Right lobe of liver (tissue), 6 donors: ENCODE data around the gene COL23A1. TPM values are rescaled to one million over a fixed set of nuclear protein-coding genes. Genes with fewer than 3 reads are reported as not detected.

Experiments used
- ATAC-seq, 4 donors: fragments of 200-7000 bp; cut with Tn5 transposase; one replicate each; pipeline ENCODE4 v1.9.1; 2020; ENCODE audit warnings: mild to moderate bottlenecking in 4 of 4, moderate library complexity in 4 of 4
- DNase-seq, 3 donors: peaks; one replicate each; pipeline ENCODE4 v3.0.0-alpha.2; 2020
- H3K27ac ChIP-seq, 3 donors: fragments of 200-600 bp; one replicate each; pipeline ENCODE4 v1.8.0; 2022
- H3K27me3 ChIP-seq, 2 donors: fragments of 200-600 bp; one replicate each; pipeline ENCODE4 v1.8.0; 2022
- H3K36me3 ChIP-seq, 4 donors: fragments of 200-600 bp; sonication (generic) in 1 of 4; one replicate each; pipeline versions ENCODE4 v1.5.1 to v1.8.0; 2017 to 2022; ENCODE audit warnings: control low read depth in 1 of 4
- H3K4me1 ChIP-seq, 4 donors: fragments of 200-600 bp; sonication (generic) in 1 of 4; one replicate each; pipeline versions ENCODE4 v1.5.1 to v1.8.0; 2017 to 2022; ENCODE audit warnings: control low read depth in 1 of 4
- H3K4me3 ChIP-seq, 3 donors: fragments of 200-600 bp; one replicate each; pipeline ENCODE4 v1.8.0; 2022
- H3K9me3 ChIP-seq, 4 donors: fragments of 200-600 bp; sonication (generic) in 1 of 4; one replicate each; pipeline versions ENCODE4 v1.5.1 to v1.8.0; 2017 to 2022; ENCODE audit warnings: control low read depth in 1 of 4
- POLR2A ChIP-seq: fragments of 450-650 bp; IDR thresholded peaks from one replicate; pipeline ENCODE4 v1.6.1; 2017; ENCODE audit warnings: antibody characterized with exemption, mild to moderate bottlenecking
- WGBS: methylation state at CpG from one replicate; pipeline ENCODE4 v1.1.6; 2018; ENCODE audit warnings: low coverage, low lambda C conversion rate; ENCODE audit not compliant: insufficient coverage; ENCODE audit errors: missing lambda C conversion rate; 5-methylcytosine and 5-hydroxymethylcytosine counted together
- intact Hi-C, 2 donors: fragments of 100-400 bp; cut with DNase I; formaldehyde crosslinking; loops; one replicate each; pipeline versions ENCODE4 v1.11.2 to v1.14.1; 2022
- total RNA-seq, 6 experiments: library from RNA; depleted of rRNA in 2 of 6; stranded (reverse); fragments of >200 nt in 2 of 6; fragmentation: NEBNext Ultra II Directional in 3 of 6; extraction: Animal tissue kit (Norgen Biotek cat#: 25700) in 3 of 6; gene quantifications; one replicate each; pipeline versions ENCODE4 v1.1.0 to v1.2.4, GENCODE V29; 2016 to 2023
- TF ChIP-seq, protein P1 (sequence below), 4 donors: fragments of 200-600 bp in 3 of 4; fragments of 450-650 bp in 1 of 4; IDR thresholded peaks; one replicate each; pipeline versions ENCODE4 v1.5.1 to v1.8.0; 2016 to 2022; ENCODE audit warnings: antibody characterized with exemption in 4 of 4, mild to moderate bottlenecking in 2 of 4
- donor health status: DM: no; HTN: yes; CAD: no.
- donor health status: DM: no; HTN: no; CAD: no.
- donor health status: DM: no; HTN: no; CAD: no.
- donor health status: DM: no; HTN: yes; CAD: no.
- donor health status: DM: no; HTN: yes; CAD: no.

Gene COL23A1
- total RNA-seq, 6 experiments from 2014 or later = 0.25 to 1.2 (median 0.50) TPM

DNA sequence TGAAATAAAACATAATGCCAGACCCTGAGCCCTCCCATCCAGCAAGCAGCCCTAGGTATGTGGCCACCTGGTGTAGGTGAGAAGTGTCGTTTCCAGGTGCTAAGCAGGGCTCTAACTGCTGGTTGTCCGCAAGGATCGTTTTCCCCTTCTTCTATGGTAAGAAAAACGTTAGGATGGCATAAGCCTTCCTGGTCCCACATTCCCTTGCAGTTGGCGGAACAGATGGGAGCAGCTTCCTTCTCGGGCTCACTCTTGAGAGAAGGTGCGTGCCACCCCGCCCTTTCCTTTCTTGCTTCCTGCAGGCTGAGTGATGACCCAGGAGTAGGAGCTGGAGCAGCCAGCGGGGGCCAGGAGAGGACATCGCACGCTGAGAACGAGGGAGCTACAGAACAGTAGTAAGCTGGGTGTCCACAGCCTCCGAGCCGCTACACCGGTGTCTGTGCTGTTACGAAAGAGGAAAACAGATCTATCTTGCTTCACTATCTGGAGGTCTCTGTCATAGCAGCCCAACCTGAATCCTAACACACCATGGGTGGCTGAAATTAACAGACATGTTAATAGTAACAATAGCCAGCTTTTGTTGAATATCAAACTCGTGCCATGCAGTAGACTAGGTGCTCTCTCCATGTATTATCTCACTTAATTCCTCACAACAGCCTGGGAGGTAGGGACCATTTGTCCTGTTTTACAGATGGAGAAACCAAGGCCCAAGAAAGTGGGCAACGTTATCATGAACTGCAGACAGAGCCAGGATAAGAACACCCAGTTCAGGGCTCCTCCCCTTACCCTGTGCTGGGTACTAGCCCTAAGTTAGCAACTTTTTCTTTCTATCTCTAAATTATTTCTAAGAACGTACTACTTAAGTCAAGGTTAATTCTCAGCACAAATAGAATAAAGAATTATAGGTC, 139.8 kb downstream of the COL23A1 start:
- no peak for DNase-seq
- H3K27me3 ChIP-seq = no peaks in the 10 kb centered on the region
- H3K4me1 ChIP-seq = no peaks in the 10 kb centered on the region

DNA sequence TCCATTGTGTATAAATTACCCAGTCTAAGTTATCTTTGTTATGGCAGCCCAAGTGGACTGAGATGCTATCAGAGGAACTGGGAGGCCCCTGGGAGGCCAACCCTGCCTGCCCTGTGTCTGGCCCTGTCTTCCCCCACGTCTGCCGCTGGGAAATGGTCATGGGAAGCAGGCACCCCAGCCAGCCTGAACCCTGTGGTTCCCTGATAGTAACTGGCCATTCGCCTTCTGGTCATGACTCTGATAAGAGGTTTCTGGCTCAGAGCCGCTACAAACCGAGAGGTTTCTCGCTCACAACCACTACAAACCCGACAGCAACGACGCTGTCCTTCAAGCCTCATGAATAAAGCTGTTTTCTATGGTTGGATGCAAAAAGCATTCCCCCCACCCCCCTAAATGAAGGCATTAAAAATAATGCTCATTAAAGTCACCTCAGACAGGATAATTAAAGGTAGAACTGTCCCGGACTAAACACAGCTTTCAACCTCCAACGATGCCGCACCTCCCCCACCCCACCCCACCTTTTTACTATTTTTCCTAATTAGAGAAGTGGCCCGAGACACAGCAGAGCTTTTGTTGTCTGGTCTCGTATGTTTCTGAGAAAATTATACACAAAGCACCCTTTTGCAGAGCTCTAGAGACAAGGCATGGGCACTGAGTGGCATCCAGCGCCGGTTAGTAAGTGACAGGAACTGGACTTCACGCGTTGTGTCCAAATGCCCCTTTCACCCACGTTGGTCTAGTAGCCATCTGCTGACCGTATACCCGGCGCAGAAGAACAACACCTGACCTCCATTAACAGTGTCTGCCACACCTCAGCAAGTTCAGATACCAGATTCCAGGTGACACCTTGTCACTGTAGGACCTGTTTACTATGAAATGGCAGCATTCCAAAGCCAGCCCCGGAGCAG, 140.8 kb downstream of the COL23A1 start:
- Histone ChIP-seq H3K9me3 (no peaks in the 10 kb centered on the region), H3K4me3 (no peak overlapping the region), H3K36me3 (no peaks in the 10 kb centered on the region), H3K27me3 (no peaks in the 10 kb centered on the region), H3K27ac (no peak overlapping the region), H3K4me1 (no peaks in the 10 kb centered on the region)
- intact Hi-C loops = no loop called here
- 62% methylated on average over 19 of the region's 23 CpGs for WGBS
- DNase-seq (no peak), ATAC-seq (peak; percentile 66 to 94 (median 78))
- no peak for TF ChIP-seq POLR2A

More for the DNA sequence above, 139.8 kb downstream of the COL23A1 start:
- Histone ChIP-seq H3K4me3 (no peak overlapping the region), H3K36me3 (no peaks in the 10 kb centered on the region), H3K27ac (no peak overlapping the region), H3K9me3 (no peaks in the 10 kb centered on the region)
- 54% methylated on average over 14 of the region's 19 CpGs for WGBS
- intact Hi-C loops = no loop called here
- peak in 1 of 4 donors; percentile 40 for ATAC-seq
- TF ChIP-seq, protein P1, sequence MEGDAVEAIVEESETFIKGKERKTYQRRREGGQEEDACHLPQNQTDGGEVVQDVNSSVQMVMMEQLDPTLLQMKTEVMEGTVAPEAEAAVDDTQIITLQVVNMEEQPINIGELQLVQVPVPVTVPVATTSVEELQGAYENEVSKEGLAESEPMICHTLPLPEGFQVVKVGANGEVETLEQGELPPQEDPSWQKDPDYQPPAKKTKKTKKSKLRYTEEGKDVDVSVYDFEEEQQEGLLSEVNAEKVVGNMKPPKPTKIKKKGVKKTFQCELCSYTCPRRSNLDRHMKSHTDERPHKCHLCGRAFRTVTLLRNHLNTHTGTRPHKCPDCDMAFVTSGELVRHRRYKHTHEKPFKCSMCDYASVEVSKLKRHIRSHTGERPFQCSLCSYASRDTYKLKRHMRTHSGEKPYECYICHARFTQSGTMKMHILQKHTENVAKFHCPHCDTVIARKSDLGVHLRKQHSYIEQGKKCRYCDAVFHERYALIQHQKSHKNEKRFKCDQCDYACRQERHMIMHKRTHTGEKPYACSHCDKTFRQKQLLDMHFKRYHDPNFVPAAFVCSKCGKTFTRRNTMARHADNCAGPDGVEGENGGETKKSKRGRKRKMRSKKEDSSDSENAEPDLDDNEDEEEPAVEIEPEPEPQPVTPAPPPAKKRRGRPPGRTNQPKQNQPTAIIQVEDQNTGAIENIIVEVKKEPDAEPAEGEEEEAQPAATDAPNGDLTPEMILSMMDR (IDR thresholded peaks at IDR 0.05) = no peak
- TF ChIP-seq POLR2A = no peak

DNA sequence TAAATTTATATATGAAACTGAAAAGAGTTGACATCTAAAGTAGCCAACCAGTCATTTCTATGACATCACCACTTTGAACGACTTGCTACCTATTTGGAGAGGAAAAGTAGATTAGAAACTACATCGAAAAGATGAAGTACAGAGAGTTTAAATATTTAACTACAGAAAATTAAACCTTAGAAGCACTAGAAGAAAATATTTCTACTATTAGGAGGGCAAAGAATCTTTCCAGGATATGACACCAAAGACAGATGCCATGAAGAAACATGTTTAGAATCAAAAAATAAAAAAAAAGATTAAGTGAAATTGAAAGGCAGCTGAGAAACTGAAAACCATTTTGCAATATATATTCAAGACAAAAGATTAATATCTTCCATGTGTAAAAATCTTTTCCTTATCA, 144.7 kb downstream of the COL23A1 start:
- Histone ChIP-seq H3K27ac (no peak overlapping the region), H3K4me1 (peaks cover 0 to 3% (median 0%) of the 10 kb centered on the region in 4 donors), H3K27me3 (no peaks in the 10 kb centered on the region), H3K9me3 (no peaks in the 10 kb centered on the region), H3K4me3 (no peak overlapping the region), H3K36me3 (no peaks in the 10 kb centered on the region)
- no peak for DNase-seq
- TF ChIP-seq, protein P1 (IDR thresholded peaks at IDR 0.05) = no peak
- TF ChIP-seq POLR2A = no peak
- ATAC-seq = no peak
- 69% methylated on average over 2 of the region's 2 CpGs for WGBS
- intact Hi-C loops = no loop called here

DNA sequence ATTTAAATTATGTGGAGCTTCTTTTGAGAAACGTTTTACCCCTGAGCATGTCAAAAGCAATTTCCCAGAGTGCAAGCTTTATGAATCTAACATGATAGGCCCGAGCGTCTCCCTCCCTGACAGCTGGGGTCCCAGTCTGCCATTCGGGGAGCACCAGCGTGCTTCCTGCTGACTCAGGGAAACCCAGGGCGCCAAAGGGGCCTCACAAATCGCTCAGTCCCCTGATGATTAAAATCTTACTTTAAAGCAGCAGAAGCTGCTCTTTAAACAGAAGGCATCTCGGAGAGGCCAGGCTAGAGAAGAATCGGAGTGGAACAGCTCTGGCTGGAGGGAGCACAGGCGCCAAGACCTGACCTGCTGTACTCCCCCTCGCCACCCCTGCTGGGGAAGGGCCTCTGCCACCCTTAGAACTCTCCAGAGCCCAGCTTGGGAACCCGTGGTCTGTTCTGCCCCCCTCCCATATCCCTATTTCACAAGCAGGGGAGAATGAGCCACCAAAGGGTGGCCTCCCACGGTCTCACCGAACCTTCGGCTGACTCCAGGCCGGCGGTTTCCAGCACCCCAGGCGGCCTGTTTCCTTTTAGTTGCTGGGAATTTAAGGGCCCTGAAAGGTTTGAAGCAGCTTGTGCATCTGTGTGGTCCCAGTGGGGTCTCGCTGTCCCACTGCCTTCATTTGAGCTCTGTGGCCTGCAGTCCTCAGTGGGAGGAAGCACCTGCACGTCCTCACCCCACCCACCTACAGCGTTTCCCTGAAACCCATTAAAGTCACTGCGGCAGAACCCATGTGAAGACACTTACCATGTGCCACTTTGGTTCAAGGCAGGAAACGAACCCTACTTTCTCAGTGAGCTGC, 147.6 kb downstream of the COL23A1 start:
- WGBS = 71% methylated on average over 12 of the region's 23 CpGs
- Histone ChIP-seq H3K4me1 (peaks cover 0 to 3% (median 0%) of the 10 kb centered on the region in 4 donors), H3K36me3 (no peaks in the 10 kb centered on the region), H3K27me3 (no peaks in the 10 kb centered on the region), H3K4me3 (no peak overlapping the region), H3K9me3 (no peaks in the 10 kb centered on the region), H3K27ac (no peak overlapping the region)
- ATAC-seq (no peak), DNase-seq (no peak)
- TF ChIP-seq, protein P1 (IDR thresholded peaks at IDR 0.05) = no peak
- no peak for TF ChIP-seq POLR2A
- intact Hi-C loops = no loop called here
